GM21526 (cell line): Measurements from ENCODE around the gene CASKIN1.

Experiments used
- ATAC-seq: cut with Tn5 transposase; IDR thresholded peaks from one replicate; pipeline ENCODE4 v1.9.1; 2021; ENCODE audit warnings: moderate library complexity; ENCODE audit not compliant: unreplicated experiment, low FRiP score

Gene CASKIN1

DNA sequence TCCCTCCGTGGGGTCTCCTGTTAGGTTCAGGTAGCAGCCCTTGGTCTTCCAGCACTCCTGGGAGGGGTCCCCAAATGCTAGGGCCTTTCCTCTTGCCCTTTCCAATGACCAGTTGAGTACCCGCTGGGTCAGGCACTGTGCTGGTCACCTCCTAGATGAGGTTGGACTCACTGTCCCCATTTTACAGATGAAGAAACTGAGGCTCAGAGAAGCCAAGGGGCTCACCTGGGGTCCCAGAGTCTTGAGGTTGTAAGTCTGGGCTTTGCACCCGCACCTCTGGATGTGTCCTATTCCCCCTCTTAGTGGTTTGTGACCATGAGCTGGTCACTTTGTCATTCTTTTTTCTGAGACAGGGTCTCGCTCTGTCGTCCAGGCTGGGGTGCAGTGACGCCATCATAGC, 1.4 kb upstream of the CASKIN1 start:
- no peak for ATAC-seq

DNA sequence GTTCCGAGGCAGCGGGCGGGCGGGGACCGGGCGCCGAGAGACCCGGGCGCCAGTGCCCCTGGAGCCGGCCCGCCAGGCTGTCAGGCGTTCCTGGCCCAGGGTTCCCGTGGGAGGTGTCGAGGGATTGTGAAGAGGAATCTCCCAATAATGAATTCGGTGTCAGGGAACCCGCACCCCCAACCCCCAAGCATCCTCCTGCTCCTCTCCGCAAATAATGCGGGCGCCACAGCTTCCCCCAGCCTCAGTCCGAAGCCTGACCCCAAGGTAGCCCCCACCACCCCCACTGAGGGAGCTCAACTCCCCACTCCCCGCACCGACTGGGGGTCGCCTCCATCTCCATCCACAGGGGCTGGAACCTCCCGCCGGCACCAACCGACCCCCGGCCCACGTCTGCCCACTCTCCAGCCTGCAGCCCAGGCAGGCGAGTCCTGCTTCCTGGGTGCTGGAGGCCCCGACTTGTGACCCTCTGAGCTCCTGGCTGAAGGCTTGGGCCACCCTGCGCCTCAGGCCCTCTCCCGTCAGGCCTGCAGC, 641 bp upstream of the CASKIN1 start:
- no peak for ATAC-seq

DNA sequence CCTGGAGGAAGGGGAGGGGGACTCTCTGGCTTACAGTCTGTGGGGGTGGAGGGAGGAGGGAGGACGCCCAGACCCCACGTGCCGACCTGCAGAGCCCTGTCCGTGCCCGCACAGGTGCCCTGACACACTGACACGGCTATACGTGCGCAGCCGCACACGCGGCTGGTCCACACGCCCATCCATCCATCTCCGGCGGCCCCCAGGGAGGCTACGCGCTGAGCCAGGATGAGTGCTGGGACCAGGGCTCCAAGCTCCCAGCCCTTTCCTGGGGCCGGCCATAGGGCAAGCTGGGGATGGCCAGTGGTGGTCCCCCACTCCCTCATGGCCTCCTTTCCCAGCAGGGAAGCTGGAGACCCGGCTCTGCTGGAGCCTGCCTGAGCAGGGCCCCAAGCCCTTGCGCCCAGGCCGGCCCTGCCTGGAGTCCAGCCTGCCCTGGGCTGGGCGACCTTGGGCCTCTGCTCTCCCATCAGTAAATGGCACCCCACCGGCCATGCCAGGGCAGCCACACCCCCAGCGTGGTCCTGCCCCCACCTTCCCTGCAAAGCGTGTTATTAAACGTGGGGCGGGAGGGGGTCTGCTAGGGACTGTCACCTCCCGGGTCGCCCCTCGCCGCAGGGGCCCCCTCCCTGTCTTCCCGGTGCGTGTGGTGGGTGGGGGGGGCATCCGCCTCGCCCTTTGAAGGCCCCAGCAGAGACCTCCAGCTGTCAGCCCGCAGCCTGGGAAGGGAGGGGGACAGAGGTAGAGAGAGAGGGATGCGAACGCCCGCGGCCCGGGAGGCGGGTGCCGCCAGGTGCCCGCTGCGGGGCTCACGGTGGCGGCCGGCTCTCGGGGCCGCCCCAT, 863 bp downstream of the CASKIN1 start:
- ATAC-seq: no peak

DNA sequence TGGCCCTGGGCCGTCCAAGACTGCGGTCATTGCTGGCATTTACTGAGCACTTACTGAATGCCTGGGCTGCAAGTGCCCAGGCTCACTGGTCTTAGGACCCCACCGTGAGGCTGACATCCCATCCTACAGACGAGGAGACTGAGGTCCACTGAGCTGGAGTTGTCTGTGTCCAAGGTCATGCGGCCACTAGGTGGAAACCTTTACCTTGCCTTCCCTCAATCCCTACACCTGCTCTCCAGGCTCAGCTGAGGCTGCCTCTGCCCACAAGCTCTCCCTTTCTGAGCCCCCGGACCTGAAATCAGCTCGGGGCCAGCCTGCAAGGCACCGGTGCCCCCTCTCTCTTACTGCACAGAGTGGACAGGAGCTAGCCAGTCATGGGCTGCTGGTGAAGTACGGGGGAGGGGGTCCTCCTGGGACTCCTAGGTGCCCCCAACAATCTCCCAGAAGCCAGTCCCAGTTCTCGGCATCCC, 1.5 kb downstream of the CASKIN1 start:
- ATAC-seq: no peak

DNA sequence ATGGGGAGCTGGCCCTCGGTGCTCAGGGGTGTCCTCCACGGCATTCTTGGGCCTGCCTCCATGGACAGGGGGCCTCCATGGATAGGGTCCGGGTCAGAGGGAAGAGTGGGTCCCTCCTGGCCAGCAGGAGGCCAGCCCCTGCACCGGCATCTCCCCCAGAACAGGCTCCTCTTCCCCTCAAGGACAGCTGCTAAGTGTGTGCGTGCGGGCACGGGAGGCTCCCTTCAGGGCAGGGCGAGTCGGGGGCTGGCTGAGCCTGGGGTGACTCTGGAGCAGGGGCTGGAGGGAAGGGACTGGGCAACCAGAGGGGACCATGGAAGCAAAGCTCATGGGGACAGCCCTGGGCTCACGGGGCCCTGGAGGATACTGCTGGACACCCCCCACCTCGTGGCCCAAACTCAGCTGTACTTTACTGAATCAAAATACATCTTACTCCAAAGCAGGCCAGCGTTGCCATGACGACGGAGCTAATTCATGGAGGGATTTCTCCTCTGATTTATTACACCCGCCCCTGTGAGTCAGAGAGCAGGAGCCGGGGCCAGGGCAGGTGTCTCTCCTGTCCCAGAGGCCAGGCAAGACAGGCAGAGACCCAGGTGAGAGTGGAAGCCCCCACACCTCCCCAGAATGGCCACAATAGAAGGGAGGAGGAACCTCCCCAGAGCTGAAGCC, 2.1 kb downstream of the CASKIN1 start:
- ATAC-seq: no peak

DNA sequence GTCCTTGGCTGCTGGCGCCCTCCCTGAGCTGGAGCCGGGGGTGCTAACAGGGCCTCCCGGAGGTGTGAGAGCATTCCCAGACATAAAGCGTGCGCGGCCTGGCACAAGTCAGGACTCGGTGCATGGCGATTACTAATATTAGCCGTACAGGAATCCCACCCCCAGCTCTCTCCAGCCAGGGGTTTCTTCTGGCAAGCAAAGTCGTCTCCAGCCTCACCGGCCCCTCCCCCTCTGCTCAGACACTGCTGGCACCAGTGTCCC, 5.0 kb downstream of the CASKIN1 start:
- no peak for ATAC-seq

DNA sequence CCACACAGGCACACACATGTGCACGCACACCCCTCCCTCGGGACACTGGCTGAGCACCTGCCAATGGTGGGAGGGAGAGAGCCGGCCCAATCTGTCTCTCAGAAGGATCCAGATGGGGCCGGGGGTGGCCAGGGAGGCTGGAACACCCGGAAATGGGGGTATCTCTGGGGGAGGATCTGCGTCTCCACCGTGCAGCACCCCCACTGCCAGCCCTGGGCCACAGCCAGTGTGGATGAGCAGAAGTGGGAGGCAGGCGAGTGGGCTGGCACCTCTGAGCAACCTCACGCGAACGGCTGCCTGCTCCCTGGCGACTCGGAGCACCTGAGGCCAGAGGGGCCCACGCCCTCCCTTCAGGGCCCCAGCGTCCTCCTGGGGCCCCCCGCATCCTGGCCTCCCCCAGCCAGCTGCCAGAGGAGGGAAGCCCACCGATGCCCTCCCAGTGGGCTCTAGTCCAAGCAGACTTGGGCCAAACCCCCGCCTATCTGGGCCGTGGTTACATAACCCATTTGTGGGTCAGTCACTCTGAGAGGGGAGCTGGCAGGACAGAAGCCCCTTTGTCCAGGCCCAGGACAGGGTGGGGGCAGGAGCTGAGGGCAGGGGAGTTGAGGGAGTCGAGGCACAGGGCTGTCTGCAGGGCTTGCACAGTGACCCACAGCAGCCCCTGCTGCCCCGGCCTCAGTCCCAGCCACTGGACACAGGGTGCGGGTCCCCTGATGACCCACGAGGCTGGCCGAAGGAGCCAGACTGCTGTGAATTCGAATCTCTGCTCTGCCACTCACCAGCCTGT, 5.6 kb downstream of the CASKIN1 start:
- no peak for ATAC-seq

DNA sequence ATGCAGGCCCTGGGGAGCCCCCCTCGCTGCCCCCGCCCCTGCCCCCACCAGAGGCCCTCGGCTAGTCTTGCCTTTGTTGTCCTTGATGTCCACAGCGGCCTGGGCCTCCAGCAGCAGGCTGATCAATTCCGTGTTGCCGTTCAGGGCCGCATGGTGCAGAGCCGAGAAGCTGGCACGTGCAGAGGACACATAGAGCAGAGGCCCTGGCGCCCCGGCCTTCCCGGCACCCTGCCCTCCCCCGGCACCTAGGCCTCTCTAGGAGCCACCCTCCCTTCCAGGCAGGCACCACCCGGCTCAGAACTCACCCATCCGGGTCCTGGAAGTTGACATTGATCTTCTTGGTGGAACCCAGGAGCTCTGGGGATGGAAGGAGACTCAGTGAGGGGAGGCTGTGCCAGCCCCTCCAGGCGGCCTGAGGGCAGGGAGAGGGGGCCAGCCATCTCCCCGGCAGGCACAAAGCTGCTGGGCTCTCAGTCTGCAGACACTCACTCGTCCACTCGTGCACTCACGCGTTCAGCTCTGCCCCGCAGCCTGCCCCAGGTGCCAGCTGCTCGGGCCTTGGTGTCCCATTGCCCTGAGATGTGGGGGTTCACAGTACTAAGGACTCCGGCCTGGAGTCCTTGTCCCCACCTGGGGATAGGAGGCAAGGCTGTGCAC, 6.3 kb downstream of the CASKIN1 start:
- ATAC-seq: no peak

DNA sequence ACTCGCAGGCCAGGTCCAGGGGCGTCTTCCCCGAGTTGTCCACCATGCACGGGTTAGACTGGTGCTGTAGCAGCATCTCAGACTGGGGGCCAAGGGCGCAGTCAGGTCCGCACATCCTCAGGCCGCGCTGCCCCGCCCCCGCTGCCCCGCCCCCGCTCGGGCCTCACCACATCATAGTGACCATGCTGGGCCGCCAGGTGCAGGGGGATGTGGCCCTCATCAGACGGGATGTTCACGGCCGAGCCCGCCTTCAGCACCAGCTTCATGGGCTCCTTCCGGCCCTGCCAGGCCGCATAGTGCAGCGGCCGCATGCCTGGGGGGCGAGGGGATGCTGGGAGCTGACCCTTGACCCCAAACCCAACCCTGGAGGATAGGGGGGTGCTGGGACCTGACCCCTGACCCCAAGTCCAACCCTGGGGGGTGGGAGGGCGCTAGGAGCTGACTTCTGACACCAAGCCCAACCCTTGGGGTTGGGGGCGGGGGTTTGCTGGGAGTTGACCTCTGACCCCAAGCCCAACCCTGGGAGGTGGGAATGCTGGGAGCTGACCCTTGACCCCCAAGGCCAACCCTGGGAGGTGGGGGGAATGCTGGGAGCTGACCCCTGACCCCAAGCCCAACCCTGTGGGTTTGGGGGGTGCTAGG, 7.0 kb downstream of the CASKIN1 start:
- ATAC-seq: no peak

DNA sequence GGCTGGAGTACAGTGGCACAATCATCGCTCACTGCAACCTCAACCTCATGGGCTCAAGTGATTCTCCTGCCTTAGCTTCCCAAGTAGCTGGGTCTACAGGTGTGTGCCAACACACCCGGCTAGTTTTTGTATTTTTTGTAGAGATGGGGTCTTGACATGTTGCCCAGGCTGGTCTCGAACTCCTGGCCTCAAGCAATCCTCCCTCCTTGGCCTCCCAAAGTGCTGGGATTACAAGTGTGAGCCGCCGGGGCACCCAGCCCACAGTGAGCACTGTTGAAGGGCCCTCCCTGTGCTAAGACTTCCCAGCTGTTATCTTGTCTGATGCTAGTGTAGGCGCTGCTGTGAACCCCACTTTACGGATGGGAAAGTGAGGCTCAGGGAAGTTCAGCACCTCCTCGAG, 8.0 kb downstream of the CASKIN1 start:
- ATAC-seq: no peak

DNA sequence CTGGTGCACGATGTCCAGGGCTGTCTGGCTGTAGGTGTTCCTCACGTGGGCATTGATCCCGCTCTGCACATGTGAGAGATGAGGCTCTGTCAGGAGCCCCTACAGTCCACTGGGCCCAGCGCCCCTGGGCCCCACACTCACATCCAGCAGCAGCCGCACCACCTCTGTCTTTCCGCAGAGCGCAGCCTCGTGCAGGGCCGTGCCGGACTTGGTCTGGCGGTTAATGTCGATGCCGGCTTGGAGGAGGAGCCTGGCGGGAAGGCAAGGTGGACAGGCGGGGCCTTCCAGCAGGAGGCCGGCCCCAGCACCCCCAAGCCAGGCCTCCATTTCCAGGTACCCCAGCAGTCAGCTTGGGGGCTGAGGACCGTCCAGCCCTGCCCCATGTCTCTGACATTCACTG, 9.2 kb downstream of the CASKIN1 start:
- ATAC-seq: no peak

DNA sequence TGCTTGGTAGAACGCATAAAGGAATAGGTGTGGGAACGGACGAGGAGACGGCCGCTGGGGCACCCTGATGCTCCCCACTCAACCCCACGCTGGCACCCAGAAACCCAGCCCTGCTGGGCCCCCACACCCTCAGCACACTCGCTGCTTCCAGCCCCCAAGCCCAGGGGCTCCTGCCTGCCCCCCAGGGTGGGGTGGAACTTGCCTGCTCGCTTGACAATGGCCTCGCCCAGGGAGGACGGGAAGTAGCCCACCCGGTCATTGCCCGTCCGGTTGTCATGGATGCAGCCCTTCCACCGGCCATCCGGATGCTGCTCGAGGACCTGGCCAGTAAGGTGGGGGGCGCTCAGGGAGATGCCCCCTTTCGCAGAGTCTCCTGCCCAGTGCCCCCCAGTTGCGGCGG, 9.9 kb downstream of the CASKIN1 start:
- ATAC-seq: no peak

DNA sequence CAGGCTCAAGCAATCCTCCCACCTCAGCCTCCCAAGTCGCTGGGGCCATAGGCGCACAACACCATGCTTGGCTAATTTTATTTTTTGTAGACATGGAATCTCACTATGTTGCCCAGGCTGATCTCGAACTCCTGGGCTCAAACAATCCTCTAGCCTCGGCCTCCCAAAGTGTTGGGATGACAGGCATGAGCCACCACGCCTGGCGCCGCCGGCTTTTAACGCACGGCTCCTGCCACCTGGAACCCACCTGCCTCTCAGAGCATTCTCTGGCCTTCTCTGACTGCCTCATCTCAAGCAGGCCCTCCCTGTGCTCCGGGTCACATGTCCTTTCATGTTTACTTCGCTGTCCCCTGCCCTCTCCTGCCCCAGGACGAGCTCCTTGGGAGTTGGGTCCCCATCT, 10.3 kb downstream of the CASKIN1 start:
- ATAC-seq: no peak

DNA sequence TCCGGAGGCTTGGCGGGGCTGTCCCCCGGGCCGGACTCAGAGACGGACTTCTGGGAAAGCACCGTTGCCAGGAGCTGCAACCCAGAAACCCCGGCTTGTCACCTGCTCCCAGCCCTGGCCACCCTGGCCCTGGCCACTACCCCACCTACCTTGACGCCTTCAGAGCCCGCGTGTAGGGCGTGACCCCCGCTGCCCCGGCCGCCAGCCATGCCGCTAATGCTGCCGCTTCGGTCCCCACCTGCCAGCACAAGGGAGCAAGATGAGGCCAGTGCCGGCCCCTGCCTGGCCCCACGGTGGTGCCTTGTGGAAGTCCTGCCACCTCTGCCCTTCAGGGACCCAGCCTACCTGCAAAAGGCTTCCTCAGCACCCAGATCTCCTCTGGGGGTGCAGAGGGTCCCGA, 11.4 kb downstream of the CASKIN1 start:
- ATAC-seq: no peak

DNA sequence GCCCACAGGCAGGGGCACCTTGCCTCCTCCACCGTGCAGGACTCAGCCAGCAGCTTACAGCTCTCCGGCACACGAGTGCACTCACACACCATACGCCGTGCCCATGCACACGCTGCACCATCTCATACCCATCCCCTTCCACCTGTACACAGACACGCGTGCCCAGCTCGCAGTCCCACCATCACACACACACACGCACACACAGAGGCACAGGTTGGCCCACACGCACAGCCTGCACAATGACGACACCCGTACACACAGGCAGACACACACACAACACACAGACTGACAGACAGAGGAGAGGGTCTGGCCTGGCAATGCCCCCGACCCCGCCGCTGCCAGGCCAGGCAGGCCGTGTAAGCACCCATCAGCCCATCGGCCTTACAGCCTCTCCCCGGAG, 12.1 kb downstream of the CASKIN1 start:
- no peak for ATAC-seq

DNA sequence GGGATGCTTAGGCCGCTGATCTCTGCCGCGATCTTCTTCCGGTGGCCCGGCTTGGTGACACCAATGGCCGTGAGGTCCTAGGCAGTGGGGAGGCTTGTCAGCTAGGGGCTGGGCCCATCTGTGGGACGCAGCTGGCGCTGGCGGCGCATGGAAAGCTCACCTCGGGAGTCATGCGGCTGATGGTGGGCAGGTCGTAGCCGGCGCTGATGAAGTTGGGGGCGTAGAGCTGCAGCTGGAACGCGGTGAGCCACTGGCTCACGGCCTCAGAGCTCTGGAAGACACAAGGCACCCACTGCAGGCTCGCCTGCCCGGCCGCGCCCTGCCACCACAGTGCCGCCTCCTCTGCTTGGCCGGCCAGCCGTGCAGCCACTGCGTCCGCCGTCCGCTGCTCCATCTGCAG, 12.7 kb downstream of the CASKIN1 start:
- ATAC-seq: no peak

DNA sequence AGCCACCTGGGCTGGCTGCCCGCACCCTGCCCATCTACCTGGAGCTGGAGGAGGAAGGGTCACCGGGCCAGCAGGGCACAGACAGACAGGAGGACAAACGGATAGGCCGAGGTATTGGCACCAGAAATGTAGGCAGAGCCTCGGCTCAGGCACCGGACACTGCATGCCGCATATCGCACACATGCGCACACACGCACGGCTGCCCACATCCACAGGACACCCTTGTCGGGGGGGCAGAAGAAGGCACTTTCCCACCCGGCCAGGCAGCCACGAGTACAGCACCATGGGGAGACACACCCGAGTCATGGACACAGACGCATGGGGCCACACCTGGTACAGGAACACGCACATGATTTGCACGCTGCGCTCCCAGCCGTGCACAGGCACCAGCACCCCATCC, 14.5 kb downstream of the CASKIN1 start:
- no peak for ATAC-seq

DNA sequence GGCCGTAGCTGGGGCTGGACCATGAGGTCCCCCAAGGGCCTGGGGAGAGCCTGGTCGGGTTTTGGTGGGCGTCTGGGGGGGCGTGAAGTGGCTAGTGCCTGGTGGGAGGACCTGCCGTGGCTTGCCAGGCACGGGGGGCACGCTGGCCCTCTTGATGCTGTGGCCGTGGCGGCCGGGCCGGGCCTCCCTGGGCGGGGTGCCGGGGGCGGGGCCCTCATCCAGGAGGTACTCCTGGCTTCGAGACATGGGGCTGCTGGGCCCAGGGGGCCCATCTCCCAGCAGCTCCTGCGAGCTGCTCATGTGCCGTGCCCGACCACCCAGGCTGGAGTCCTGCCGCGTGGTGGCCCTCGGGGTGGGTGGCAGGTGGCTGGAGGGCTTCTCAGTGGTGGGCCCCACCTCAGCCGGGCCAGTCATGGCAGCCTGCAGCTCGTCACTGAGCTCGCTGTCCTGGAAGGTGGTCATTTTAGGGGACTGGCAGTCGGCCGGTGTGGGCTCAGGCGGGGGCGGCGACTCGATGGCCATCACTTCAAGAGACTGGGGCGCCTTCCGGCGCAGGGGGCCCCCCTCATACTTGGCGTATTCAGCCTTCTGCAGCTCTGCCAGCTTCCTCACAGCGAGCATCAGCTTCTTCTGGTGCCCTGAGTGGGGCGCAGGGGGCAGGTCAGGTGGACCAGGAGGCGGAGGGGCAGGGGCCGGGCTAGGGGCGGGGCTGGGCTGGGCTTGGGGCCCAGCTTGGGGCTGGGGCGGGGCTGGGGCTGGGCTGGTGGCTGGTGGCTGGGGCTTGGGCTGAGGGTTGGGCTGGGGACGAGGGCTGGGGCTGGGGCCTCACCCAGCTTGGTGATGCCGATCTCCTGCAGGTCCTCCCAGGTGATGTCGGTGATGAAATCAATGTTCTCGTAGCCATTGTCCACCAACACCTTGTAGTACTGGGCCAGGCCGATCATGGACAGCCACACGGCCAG, 15.2 kb downstream of the CASKIN1 start:
- ATAC-seq: no peak

DNA sequence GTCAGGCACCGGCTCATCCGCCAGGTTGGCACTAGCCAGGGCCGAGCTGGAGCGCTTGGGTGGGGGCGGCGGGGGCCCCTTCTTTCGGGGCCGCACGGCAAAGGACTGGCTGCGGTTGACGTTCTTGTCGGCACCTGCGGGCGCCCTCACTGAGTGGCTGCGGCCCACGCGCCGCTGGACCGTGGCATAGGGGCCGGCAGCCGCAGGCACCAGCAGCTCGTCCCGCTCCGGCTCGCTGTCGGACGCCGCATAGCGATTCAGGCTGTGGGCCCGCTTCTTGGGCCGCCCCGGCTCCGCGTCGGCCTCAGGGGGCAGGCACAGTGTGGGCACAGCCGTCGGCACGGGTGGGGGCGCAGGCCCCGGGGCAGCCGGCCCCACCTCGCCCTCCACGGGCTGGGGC, 15.9 kb downstream of the CASKIN1 start:
- ATAC-seq: no peak
